Superior temporal gyrus (tissue), 1 donor: ENCODE data around the gene THEMIS2.
A peak's percentile ranks its signal among the peaks of the same experiment; 100 is the strongest.

Source experiments
- DNase-seq: peaks from one replicate; pipeline ENCODE4 v3.0.0-alpha.2; 2016; ENCODE audit errors: extremely low spot score

THEMIS2 gene

DNA sequence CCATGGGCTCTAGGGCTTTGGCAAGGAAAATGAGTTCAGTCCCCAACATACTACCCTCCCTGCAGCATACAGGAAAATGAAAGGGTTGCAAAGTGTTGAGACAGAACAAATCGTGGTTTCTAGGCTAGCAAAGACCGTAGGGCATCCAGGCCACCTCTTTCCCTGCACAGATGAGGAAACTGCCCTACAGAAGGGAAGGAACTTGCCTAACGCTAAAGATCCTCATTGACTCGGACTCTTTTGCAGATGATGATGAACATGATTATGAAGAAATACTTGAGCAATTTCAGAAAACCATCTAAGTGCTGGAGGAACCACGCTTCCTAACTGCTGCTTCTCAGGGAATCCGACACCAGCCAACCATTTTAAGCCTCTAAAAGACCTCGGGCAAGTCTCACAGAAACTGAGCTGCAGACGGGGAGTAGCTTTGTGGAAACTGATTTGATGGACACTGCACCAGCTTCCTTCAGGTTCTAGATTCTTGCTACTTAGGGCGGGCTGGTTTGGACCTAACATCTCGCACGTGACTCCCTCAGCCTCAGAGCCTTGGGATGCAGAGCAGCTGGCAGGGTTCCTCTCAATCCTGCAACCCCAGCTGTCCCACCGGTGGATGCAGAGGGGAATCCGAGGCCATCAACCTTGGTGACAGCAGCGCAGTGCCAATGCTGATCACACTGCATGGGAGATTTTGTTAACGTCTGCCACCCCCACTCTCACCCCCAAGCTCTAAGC is 13.4 kb downstream of the THEMIS2 start:
- DNase-seq: no peak

GRCh38 chr1:27886353-27886679 is 14.0 kb downstream of the THEMIS2 start:
- no peak for DNase-seq

GRCh38 chr1:27886744-27887143 is 14.4 kb downstream of the THEMIS2 start:
- no peak for DNase-seq

DNA sequence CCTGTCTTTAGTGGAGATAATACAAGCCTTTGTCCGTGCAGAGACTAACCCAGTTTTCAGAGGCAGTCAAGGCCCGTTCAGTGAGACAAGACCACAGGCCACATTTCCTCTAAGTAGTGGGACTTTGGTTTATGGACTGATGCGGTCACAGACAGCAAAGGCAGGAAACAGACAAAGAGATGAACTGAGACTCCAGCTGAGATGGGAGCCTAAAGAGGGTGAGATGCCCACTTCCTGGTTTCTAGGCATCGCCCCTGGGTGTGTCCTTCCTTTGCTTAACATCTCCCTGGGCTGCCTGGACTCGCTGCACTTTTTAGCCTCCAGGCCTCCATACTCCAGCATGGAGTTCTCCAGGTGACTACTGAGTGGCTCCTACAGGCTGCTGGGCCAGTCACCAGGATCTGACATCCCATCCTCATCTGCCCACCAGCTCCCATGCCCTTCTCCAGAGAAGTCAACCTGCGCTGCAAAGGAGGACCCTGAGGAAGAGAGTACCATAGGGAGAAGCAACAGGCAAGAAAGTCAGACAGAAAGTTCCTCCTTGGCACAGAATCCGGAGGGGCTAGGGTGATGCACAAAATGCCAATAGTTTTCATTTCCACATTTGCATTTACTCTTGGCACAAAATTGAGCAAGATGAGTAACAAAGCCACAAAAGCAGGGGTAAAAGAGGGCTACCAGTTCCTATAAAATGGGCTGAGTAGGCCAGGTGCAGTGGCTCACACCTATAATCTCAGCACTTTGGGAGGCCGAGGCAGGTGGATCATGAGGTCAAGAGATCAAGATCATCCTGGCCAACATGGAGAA is 15.1 kb downstream of the THEMIS2 start:
- no peak for DNase-seq

DNA sequence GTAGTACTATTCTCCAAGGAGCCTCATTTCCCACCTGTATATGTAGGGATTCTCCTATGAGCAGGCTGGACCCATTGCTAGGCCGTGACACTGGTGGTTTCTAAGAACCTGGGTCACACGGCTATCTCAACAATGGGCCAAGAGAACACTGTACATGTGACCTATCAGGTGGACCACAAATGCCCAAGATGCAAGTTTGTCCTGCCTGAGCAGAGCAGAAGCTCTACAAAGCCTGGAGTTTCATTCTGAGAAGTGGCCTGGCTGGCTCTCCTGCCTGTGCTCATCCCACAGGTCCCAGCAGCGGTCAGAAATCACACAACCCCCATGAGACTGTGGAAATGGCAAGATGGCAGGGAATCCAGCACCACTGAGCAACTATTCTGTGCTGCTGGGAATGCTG is 17.2 kb downstream of the THEMIS2 start:
- DNase-seq: no peak

GRCh38 chr1:27891196-27891889 is 19.0 kb downstream of the THEMIS2 start:
- peak; percentile 37 for DNase-seq

DNA sequence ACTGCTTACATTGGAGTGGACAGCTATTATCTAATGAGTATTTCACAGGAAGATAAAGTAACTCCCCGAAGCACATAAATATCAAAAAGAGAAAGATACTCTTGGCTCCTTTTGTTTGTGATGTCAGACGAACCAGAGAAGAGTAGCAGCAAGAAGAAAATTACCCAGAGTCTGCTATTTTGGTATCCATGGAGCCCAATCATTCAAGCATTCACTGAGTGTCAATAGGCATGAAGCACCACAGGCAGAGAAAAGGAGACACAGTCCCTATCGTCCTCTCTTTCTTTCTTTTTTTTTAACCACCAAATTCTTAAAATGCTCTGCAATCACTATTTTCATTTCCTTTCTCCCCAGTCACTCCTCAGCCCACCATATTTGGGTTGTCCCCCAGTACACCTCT is 22.2 kb downstream of the THEMIS2 start:
- no peak for DNase-seq

DNA sequence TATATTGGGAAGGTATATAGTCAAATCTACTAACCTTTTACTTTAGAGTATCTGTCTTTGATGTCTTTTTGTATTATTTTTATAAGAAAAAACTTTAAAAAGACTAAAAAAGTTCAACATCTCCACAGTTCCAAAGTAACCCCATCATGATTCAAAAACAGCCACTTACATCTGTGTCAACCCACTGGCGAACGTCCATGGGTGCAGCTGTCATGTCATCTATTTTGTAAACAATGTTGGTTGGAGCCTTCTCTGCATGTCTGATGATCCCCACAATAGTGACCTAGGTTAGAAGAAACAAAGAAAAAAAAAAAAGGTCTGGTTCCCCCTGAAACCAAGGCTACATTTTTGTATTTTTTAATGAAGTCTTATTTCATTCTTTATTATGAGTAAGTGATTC is 34.4 kb downstream of the THEMIS2 start:
- DNase-seq: no peak

GRCh38 chr1:27912429-27912828 is 40.1 kb downstream of the THEMIS2 start:
- no peak for DNase-seq

GRCh38 chr1:27915082-27915575 is 42.8 kb downstream of the THEMIS2 start:
- no peak for DNase-seq

DNA sequence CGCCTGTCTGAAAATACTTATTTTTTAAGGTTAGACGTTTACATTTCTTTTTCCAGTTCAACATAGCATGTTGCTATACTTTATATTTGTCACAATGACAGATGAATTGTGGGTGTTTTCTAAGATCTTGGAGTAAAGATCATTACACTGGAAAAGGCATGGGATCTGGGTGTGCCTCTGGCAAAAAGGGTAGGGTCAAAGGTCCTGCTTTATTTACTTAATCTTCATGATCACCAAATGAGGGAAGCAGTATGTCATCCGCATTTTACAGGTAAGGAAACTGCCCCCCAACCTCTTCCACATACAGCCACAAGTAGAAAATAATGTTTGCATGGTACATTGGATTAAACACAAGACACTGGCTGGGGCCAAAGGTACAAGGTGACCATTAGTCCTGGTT is 49.9 kb downstream of the THEMIS2 start:
- DNase-seq: no peak

DNA sequence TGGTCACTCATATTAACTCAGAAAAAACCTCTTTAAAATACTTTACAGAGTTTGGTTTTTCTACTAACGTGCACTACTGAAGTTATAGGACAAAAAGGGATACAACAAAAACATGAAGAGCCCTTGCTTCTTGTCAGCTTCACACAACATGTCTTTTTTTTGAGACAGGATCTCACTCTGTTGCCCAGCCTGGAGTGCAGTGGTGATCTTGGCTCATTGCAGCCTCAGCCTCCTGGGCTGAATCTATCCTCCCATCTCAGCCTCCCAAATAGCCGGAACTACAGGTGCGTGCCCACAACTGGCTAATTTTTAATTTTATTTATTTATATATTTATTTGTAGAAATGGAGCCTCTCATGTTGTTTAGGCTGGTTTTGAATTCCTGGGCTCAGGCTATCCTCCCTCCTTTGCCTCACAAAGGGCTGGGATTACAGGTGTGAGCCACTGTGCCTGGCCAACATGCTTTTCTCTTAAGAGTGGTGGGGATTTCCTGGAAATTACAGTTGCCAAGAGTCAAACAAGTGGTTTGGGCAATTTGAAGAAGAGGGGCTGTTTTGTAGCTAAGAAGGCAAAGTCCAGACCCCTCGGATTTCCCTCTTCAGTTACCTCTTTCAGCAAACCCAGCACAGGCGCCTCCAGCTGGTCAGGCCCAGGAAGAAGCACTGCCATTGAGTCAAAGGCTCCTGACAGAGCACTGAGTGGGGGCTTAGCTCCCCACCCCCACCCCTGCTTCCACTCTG is 56.0 kb downstream of the THEMIS2 start:
- no peak for DNase-seq

DNA sequence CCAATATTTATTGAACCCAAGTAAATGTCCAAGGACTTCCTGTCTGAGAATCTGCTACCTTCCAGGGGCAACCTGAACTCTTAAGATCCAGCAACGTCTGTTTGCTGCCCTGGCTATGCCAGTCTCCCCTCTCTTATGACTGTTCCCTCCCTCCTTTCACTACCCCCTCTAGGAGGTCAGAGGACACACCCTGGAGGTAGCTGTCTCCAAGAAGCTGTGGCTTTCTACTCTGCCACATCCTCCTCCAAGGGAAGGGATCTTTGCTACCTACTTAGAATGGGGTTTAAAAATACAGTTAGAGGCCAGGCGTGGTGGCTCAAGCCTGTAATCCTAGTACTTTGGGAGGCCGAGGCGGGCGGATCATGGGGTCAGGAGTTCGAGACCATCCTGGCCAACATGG is 58.8 kb downstream of the THEMIS2 start:
- DNase-seq: no peak

- no peak for DNase-seq
Observed at GRCh38 chr1:27931759-27932158, 59.4 kb downstream of the THEMIS2 start.

GRCh38 chr1:27934818-27935549 is 62.6 kb downstream of the THEMIS2 start, which contains the start of gene SMPDL3B:
TSS of gene SMPDL3B (plus strand) at chr1:27935000. CDS start at chr1:27935184, 184 bp downstream.
- no peak for DNase-seq

DNA sequence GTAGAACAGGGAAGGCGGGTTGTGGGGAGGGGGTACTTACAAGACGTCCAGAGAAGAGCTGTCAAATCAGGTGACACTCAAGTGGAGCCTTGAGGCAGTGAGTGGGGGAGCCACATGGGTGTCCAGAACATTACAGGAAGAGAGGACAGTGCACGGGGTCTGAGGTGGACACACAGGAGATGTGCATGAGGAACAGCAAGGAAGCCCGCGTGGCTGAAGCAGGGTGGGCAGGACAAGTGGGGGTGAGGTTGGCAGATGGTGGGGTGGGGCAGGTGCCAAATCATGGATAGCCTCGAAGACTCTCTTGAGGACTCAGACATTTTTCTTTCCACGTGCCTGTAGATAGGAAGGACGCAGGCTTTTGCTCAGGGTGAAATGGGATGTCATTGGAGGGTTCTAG is 63.4 kb downstream of the THEMIS2 start:
- no peak for DNase-seq
